ENCODE measurements around the gene BRD3OS.
A peak's percentile ranks its signal among the peaks of the same experiment; 100 is the strongest.

BRD3OS gene

DNA sequence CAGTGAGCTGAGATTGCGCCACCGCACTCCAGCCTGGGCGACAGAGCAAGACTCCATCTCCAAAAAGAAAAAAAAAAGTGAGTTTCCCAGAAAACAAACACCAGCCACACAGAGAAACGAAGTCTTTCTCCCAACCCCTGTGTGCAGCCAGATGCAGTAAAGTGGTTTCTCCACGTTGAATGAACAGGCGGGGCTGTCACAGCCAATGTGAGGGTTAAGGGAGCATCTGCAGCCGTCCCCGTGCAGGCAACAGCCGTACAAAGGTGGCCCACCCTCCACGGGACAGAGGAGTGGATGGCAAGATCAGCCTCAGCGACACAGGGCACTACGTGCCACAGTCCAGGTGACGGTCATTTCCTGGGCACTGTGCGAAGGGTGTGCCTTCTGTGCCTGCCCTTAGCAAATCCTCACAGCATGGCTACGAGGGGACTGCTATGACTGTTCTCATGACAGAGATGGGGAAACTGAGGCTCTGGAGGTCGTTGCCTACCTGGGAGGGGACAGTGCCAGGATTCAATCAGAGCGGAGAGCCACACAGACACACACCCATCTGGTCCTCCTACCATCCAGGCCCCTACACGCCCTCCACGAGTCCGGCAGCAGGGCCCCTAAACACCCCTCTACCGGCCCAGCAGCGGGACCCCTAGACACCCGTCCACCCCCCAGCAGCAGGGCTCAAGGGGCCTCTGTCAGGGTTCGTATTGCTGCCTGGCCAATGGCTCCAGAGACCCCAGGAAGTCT lies 35.5 kb upstream of the BRD3OS start:
- FAIRE-seq = no peak

DNA sequence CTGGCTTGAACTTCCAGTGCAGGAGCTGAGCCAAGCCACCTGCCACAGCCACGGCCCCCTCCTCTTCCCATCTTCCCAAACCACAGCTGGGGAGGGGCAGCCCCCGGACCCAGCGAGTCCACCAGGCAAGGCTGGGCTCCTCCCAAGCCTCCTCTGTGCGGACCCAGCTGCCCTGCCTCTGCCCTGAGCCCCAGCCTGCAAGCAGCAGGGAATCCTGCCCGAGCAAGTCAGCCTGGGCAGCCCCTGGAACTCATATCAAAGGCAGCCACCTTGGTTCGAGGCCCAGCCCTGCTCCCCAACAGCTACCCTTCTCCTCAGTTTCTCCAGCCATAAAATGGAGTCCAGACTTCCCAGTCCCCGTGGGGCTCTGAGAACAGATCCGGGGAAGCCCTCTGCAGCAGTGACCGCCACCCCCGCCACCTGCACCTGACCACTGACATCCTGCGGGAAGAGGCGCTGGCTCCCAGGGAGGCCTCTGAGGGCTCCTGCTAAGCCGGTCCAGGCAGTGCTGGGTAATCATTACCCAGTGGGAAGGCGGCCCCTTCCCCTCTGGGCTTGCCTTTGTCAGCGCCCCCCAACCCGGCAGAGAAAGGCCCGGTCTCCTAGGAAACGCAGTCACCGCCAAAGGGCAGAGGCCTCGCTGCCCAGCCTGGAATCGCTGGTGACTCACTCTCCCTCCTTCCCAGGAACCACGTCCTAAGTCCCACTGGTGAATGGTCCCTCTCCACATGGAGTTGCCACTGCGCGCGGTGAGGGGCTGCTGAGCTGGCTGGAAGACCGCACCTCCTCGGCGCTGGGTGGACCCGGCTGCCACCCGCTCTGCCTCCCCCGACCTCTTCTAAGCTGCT lies 34.7 kb upstream of the BRD3OS start:
- FAIRE-seq = no peak

GRCh38 chr9:133991214-133991921 lies 33.9 kb upstream of the BRD3OS start:
- no peak for FAIRE-seq

GRCh38 chr9:133991964-133992779 lies 33.1 kb upstream of the BRD3OS start, which contains the start of gene VAV2:
TSS of gene VAV2 (minus strand) at chr9:133992324. CDS start at chr9:133992278, 46 bp downstream.
- FAIRE-seq = no peak

DNA sequence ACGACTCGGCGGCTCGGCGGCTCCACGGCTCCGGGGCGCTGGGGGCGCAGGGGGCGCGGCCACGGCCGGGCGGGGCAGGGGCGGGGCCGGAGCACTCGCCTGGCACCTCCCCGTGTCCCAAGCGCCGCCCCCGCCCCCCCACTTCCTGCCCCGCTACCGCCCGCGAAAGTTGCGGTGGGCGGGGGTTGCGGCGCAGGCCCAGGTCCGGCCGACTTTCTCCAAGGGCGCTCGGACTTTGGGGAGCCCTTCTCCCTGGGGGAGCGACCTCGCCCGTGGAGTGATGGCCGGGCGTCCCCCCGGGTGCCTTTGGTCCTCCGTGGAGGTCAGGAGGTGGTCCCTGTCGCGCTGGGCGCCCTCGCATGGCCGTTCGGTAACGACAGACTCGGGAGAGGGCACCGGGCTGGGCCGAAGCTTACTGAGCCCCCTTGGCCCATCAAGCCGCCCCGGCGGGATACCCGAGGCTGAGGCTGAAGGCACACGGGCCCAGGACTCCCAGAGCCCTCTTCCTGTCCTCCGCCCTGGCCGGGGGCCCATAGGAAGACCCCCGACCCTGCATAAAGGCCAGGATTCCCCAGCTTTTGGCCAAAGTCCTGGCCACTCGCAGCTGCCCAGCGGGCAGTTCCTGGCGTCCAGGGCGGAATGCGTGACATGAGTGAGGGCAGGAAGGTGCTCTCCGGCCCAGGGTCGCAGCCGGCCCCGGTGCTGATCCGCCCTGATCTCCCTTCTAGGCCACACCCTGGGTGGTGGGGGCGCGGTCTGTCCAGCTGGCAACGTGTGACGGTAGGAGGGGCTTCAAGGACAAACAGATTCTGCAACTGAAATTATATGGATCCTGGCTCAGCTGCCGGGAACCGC lies 32.3 kb upstream of the BRD3OS start:
- peak; percentile 66 for FAIRE-seq

DNA sequence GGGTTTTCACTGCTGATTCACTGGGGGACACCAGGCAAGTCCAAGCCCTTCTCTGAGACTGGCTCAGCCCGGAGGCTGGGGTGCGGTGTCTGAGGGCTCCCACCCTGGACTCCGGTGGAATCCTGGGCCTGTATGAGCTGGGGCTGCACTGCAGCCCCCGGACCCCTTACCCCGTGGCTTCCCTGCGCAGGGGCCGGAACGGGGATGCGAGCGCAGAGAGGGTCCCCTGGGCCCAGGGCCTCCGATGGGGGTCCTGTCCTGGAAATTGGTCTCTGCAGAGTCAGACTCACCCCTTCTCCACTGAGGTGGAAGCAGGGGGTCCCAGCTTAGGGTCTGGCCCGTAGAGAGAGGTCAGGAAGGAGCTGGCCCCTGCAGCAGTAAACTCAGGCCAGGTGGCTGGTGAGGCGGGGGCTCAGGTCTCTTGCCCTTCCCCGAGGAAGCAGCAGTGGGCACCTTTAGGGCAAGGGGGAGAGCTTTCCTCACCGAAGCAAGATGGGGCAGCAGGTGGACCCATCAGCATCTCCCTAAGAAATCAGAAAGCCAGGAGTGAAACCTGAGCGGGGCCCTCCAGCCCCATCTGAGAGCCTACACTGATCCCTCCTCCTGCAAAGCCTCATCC lies 31.5 kb upstream of the BRD3OS start:
- FAIRE-seq = no peak

DNA sequence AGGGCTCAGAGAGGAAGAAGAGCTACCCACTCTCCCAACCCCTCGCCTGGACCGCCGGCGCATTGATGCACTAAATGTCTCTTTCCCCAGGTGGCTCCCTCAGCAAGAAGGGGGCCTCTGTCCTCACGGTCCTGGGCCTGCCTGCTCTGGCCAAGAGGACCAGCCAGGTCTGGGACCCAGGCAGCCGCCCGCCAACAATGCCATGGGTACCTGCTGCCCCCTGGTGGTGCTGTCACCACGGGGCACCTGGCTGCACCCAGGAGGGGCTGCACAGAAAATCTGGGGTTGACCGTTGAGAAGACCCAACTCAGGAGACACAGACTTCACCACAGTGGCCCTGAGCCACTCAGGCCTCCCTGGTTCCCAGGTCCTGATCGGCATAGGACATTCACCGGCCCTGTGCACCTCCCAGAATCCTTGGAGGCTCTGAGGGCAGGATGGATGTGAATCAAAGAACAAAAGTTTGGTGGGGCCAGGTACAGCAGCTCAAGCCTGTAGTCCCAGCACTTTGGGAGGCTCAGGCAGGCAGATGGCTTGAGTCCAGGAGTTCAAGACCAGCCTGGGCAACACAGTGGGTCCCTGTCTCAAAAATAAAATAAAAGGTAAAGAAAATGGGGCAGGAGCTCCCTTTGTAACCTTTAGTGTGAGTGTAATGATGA lies 30.8 kb upstream of the BRD3OS start:
- peak; percentile 13 for FAIRE-seq

GRCh38 chr9:133995012-133995896 lies 30.0 kb upstream of the BRD3OS start:
- no peak for FAIRE-seq

GRCh38 chr9:133996531-133997520 lies 28.5 kb upstream of the BRD3OS start:
- no peak for FAIRE-seq

DNA sequence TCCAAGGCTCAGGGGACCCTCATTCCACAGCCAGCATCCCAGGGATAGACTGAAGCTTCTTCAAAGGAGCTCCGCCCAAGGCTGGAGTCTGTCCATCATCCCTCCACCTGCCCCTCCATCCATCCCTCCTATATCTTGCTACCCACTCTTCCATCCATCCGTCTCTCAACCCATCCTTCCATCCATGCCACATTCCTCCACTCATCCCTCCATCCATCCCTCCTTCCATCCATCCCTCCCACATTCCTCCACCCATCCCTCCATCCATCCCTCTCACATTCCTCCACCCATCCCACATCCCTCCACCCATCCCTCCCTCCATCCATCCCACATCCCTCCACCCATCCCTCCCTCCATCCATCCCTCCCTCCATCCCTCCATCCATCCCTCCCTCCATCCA lies 27.7 kb upstream of the BRD3OS start:
- FAIRE-seq = no peak

- FAIRE-seq = no peak
These were observed 26.2 kb upstream of the BRD3OS start for GRCh38 chr9:133998915-133999595.

GRCh38 chr9:133999851-134000265 lies 25.4 kb upstream of the BRD3OS start:
- FAIRE-seq = no peak

DNA sequence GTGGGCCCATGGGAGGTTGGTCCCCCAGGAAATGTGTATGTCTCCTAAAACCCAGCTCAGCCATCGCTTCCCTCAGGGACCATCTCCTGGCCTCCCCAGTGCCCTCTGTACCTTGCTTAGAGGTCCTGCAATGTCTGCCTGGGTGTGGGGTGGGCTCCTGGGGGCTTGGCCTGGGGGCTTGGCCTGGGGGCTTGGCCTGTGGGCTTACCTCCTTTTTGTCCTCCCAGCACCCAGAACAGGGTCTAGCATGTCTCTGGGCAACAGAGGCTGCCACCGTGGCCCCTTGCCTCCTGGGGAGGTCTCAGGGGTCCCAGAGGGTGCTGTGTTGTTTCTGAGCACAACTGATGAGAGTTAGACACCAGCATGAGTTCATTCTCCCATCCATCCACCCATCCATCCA lies 22.5 kb upstream of the BRD3OS start:
- no peak for FAIRE-seq

DNA sequence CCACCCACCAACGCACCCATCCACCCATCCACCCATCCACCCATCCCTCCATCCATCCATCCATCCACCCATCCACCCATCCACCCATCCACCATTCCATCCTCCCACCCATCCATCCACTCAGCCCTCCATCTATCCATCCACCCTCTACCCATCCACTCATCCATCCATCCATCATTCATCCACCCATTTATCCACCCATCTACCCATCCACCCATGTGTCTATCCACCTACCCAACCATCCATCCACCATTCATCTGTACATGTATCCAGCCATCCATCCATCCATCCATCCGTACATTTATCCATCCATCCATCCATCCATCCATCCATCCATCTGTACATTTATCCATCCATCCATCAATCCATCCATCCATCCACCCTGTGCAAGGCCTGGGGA lies 22.0 kb upstream of the BRD3OS start:
- no peak for FAIRE-seq

DNA sequence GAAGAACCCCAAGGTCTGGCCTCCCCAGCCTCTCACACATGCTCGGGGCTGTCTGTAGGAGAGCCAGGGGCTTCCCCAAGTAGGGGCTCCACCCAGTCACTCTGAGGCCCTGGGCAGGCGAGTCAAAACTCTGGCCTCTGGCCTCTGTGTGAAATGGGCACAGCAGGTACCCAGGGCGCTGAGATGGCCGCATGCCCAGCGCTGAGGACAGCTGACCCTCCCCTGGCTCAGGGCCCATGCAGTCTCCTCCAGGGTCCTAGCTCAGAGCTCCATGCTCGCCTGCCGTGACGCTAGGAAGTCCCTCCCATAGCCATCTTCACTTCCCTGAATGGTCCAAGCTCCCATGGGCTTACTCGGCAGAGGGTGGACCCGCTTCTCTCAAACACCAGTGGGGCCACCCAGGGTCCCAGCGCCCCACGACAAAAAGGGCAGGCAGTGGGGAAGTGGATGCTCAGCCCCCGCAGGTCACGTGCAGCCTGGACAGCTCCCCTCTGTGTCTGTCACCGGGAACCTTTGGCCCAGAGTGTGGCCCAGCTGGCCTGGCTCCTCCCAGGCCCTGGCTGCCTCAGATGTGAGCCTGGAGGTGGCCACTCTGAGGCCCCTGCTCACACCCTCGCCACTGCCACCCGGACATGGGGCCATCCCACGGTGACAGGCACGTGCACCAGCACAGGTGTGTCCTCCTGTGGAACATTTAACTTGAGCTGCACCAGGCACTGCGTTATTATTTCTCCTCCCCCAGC lies 21.0 kb upstream of the BRD3OS start:
- no peak for FAIRE-seq

GRCh38 chr9:134004881-134005280 lies 20.4 kb upstream of the BRD3OS start:
- FAIRE-seq = no peak

GRCh38 chr9:134005381-134005780 lies 19.9 kb upstream of the BRD3OS start:
- no peak for FAIRE-seq
